ENCODE data around the gene EXOC2.

Gene EXOC2

DNA sequence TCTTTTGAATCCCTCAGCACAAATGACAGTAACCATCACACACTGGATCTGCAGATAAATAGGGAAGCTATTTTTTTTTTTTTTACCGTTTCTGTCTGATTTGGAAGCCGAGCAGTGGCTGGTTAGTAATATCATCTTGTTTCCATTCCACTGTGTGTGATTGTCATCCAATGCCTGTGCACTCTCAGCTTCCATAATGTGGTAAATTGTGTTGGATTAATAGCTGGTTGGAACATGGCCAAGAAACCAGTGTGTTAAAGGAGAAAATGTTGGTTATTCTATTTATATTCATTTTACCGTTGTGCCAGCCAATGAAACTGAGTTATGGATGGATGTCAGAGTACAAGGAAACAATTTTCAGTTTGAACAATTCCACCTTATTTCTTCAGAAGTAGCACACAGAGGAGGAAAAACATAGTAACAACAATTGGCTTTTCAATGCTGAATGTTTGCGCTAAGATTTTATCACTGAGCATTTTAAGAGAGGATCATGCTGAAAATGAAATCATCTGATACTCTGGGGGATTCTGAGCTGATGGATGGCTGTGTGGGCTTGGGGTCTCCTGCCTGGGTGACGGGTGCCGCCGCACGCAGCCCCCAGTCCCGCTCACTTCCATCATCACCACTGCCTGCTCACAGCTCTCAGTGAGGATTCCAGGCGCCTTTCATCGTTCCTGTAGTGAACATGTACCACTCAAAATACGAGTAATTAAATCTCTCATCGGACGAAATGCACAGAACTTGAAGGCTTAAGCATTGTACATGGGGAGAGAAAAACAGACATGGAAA is 40.7 kb upstream of the EXOC2 start:
- no peak overlapping the region for H2BK12ac ChIP-seq (ENCODE audit: low read length in 2 of 2)

DNA sequence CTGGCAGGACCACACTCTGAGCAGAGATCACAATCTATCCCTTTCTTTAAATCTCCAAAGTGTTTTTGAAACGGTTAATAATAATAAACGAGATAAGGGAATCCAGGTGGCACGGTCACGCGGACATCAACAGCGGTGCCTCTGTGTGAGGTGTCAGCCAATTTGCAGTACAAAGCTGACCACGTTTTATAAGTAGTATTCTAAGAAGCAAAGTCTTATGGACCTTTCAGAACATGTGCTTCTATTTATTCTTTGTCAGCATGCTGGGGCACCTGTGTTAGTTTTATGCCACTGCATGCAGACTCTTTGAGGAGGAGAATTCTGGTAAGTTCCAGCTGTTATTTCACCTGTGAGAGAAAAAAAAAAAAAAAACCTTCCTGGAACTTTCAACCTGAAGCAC is 39.0 kb upstream of the EXOC2 start:
- no peak overlapping the region for H2AFZ ChIP-seq (ENCODE audit: low read depth, low read length)
- no peak overlapping the region for H4K91ac ChIP-seq (ENCODE audit: low read length)

More for the DNA sequence above, 40.7 kb upstream of the EXOC2 start:
- Histone ChIP-seq H4K91ac (ENCODE audit: low read length) (no peak overlapping the region), H2AK5ac (ENCODE audit: low read length, severe bottlenecking) (no peak overlapping the region), H3K4me3 (ENCODE audit: insufficient read depth in 1 of 2, low read depth in 1 of 2, low read length in 2 of 2) (no peak overlapping the region), H2BK120ac (ENCODE audit: low read depth, low read length) (no peak overlapping the region), H2BK15ac (ENCODE audit: low read depth, poor library complexity, severe bottlenecking) (no peak overlapping the region), H3K9me3 (ENCODE audit: control insufficient read depth, low read length) (no peaks in the 10 kb centered on the region), H3K4ac (ENCODE audit: low read depth in 1 of 2, low read length in 2 of 2) (no peak overlapping the region), H3K27ac (ENCODE audit: low read length, poor library complexity, severe bottlenecking) (no peak overlapping the region), H3K4me2 (ENCODE audit: low read length, poor library complexity, severe bottlenecking) (no peak overlapping the region), H4K8ac (ENCODE audit: low read length) (no peak overlapping the region), H3K9ac (ENCODE audit: low read length) (no peak overlapping the region), H2AFZ (ENCODE audit: low read depth, low read length) (no peak overlapping the region), H3K23ac (ENCODE audit: low read length in 2 of 2) (no peak overlapping the region), H3K36me3 (ENCODE audit: control insufficient read depth in 1 of 2, insufficient read depth in 2 of 2, low read depth in 1 of 2, low read length in 2 of 2) (no peaks in the 10 kb centered on the region), H3K18ac (ENCODE audit: low read depth in 1 of 2, low read length in 2 of 2) (no peak overlapping the region), H3K27me3 (ENCODE audit: control insufficient read depth in 1 of 2, insufficient read depth in 1 of 2, low read length in 2 of 2) (peaks cover 13 to 33% of the 10 kb centered on the region in 2 experiments), H2BK5ac (ENCODE audit: low read depth, low read length, poor library complexity, severe bottlenecking) (no peak overlapping the region), H3K14ac (ENCODE audit: low read length in 2 of 2) (no peak overlapping the region), H3K4me1 (ENCODE audit: control insufficient read depth, insufficient read depth, low read depth, low read length) (no peaks in the 10 kb centered on the region), H3K79me1 (replicated peaks; ENCODE audit: low read length, poor library complexity, severe bottlenecking) (no peaks in the 10 kb centered on the region)
- DNase-seq: no peak
- WGBS: 95% methylated on average over 13 of the region's 14 CpGs

GRCh38 chr6:729606-730320 is 36.8 kb upstream of the EXOC2 start:
- H4K8ac ChIP-seq (ENCODE audit: low read length): no peak overlapping the region

More for the DNA sequence above, 39.0 kb upstream of the EXOC2 start:
- no peak overlapping the region for H3K27ac ChIP-seq (ENCODE audit: low read length, poor library complexity, severe bottlenecking)
- no peak overlapping the region for H3K4ac ChIP-seq (ENCODE audit: low read depth in 1 of 2, low read length in 2 of 2)
- no peak overlapping the region for H2BK5ac ChIP-seq (ENCODE audit: low read depth, low read length, poor library complexity, severe bottlenecking)
- H3K18ac ChIP-seq (ENCODE audit: low read depth in 1 of 2, low read length in 2 of 2): no peak overlapping the region
- H3K36me3 ChIP-seq (ENCODE audit: control insufficient read depth in 1 of 2, insufficient read depth in 2 of 2, low read depth in 1 of 2, low read length in 2 of 2): no peaks in the 10 kb centered on the region
- no peak for DNase-seq
- no peak overlapping the region for H2BK15ac ChIP-seq (ENCODE audit: low read depth, poor library complexity, severe bottlenecking)
- H3K14ac ChIP-seq (ENCODE audit: low read length in 2 of 2): no peak overlapping the region
- no peak overlapping the region for H3K4me3 ChIP-seq (ENCODE audit: insufficient read depth in 1 of 2, low read depth in 1 of 2, low read length in 2 of 2)
- H3K27me3 ChIP-seq (ENCODE audit: control insufficient read depth in 1 of 2, insufficient read depth in 1 of 2, low read length in 2 of 2): peaks cover 18 to 48% of the 10 kb centered on the region in 2 experiments
- 79% methylated on average over 7 of the region's 7 CpGs for WGBS
- no peak overlapping the region for H3K9ac ChIP-seq (ENCODE audit: low read length)
- no peak overlapping the region for H2BK120ac ChIP-seq (ENCODE audit: low read depth, low read length)
- no peak overlapping the region for H2BK12ac ChIP-seq (ENCODE audit: low read length in 2 of 2)
- no peaks in the 10 kb centered on the region for H3K9me3 ChIP-seq (ENCODE audit: control insufficient read depth, low read length)
- H3K23ac ChIP-seq (ENCODE audit: low read length in 2 of 2): no peak overlapping the region
- H3K4me2 ChIP-seq (ENCODE audit: low read length, poor library complexity, severe bottlenecking): no peak overlapping the region
- no peaks in the 10 kb centered on the region for H3K79me1 ChIP-seq (replicated peaks; ENCODE audit: low read length, poor library complexity, severe bottlenecking)
- H4K8ac ChIP-seq (ENCODE audit: low read length): no peak overlapping the region
- no peak overlapping the region for H2AK5ac ChIP-seq (ENCODE audit: low read length, severe bottlenecking)
- no peaks in the 10 kb centered on the region for H3K4me1 ChIP-seq (ENCODE audit: control insufficient read depth, insufficient read depth, low read depth, low read length)

DNA sequence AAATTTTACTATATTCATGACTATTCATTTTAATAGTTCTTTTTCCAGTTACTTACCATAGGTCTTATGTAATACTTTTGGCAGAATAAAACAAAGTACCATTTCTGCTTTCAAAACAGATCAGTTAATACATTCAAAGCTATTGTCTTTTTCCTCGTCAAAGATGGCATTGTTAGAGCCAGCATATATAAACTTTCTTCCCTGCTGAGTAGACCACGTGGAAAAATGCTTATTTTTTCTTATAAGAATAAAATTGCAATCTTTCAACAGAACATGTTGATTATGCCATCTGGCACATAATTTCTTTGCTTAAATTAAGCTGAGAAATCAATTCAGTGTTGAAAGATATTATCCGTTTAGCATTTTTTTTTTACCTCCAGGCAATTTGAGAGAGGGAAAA is 34.9 kb upstream of the EXOC2 start:
- Histone ChIP-seq H3K14ac (ENCODE audit: low read length in 2 of 2) (no peak overlapping the region), H3K9me3 (ENCODE audit: control insufficient read depth, low read length) (no peaks in the 10 kb centered on the region), H3K4ac (ENCODE audit: low read depth in 1 of 2, low read length in 2 of 2) (no peak overlapping the region), H3K4me1 (ENCODE audit: control insufficient read depth, insufficient read depth, low read depth, low read length) (no peaks in the 10 kb centered on the region), H4K91ac (ENCODE audit: low read length) (no peak overlapping the region), H3K9ac (ENCODE audit: low read length) (no peak overlapping the region), H4K8ac (ENCODE audit: low read length) (no peak overlapping the region), H3K4me2 (ENCODE audit: low read length, poor library complexity, severe bottlenecking) (no peak overlapping the region), H2BK15ac (ENCODE audit: low read depth, poor library complexity, severe bottlenecking) (no peak overlapping the region), H2AFZ (ENCODE audit: low read depth, low read length) (no peak overlapping the region), H3K18ac (ENCODE audit: low read depth in 1 of 2, low read length in 2 of 2) (no peak overlapping the region), H2BK5ac (ENCODE audit: low read depth, low read length, poor library complexity, severe bottlenecking) (no peak overlapping the region), H3K27me3 (ENCODE audit: control insufficient read depth in 1 of 2, insufficient read depth in 1 of 2, low read length in 2 of 2) (peaks cover 33 to 60% of the 10 kb centered on the region in 2 experiments), H3K23ac (ENCODE audit: low read length in 2 of 2) (no peak overlapping the region), H3K36me3 (ENCODE audit: control insufficient read depth in 1 of 2, insufficient read depth in 2 of 2, low read depth in 1 of 2, low read length in 2 of 2) (no peaks in the 10 kb centered on the region), H3K27ac (ENCODE audit: low read length, poor library complexity, severe bottlenecking) (no peak overlapping the region), H3K79me1 (replicated peaks; ENCODE audit: low read length, poor library complexity, severe bottlenecking) (no peaks in the 10 kb centered on the region), H2BK120ac (ENCODE audit: low read depth, low read length) (no peak overlapping the region), H3K4me3 (ENCODE audit: insufficient read depth in 1 of 2, low read depth in 1 of 2, low read length in 2 of 2) (no peak overlapping the region), H2BK12ac (ENCODE audit: low read length in 2 of 2) (no peak overlapping the region), H2AK5ac (ENCODE audit: low read length, severe bottlenecking) (no peak overlapping the region)
- no peak for DNase-seq
- WGBS: 100% methylated on average over 1 of the region's 3 CpGs

More at GRCh38 chr6:729606-730320, 36.8 kb upstream of the EXOC2 start:
- H3K4me1 ChIP-seq (ENCODE audit: control insufficient read depth, insufficient read depth, low read depth, low read length): no peaks in the 10 kb centered on the region
- DNase-seq: no peak
- H3K36me3 ChIP-seq (ENCODE audit: control insufficient read depth in 1 of 2, insufficient read depth in 2 of 2, low read depth in 1 of 2, low read length in 2 of 2): no peaks in the 10 kb centered on the region
- H2AFZ ChIP-seq (ENCODE audit: low read depth, low read length): no peak overlapping the region
- no peaks in the 10 kb centered on the region for H3K9me3 ChIP-seq (ENCODE audit: control insufficient read depth, low read length)
- no peak overlapping the region for H3K9ac ChIP-seq (ENCODE audit: low read length)
- no peak overlapping the region for H3K14ac ChIP-seq (ENCODE audit: low read length in 2 of 2)
- no peak overlapping the region for H2BK15ac ChIP-seq (ENCODE audit: low read depth, poor library complexity, severe bottlenecking)
- no peak overlapping the region for H3K4me3 ChIP-seq (ENCODE audit: insufficient read depth in 1 of 2, low read depth in 1 of 2, low read length in 2 of 2)
- H2AK5ac ChIP-seq (ENCODE audit: low read length, severe bottlenecking): no peak overlapping the region
- H2BK12ac ChIP-seq (ENCODE audit: low read length in 2 of 2): no peak overlapping the region
- no peak overlapping the region for H3K18ac ChIP-seq (ENCODE audit: low read depth in 1 of 2, low read length in 2 of 2)
- H3K4ac ChIP-seq (ENCODE audit: low read depth in 1 of 2, low read length in 2 of 2): no peak overlapping the region
- no peak overlapping the region for H3K23ac ChIP-seq (ENCODE audit: low read length in 2 of 2)
- H2BK5ac ChIP-seq (ENCODE audit: low read depth, low read length, poor library complexity, severe bottlenecking): no peak overlapping the region
- no peak overlapping the region for H3K27ac ChIP-seq (ENCODE audit: low read length, poor library complexity, severe bottlenecking)
- no peak overlapping the region for H2BK120ac ChIP-seq (ENCODE audit: low read depth, low read length)
- 85% methylated on average over 10 of the region's 10 CpGs for WGBS
- H4K91ac ChIP-seq (ENCODE audit: low read length): no peak overlapping the region
- H3K27me3 ChIP-seq (ENCODE audit: control insufficient read depth in 1 of 2, insufficient read depth in 1 of 2, low read length in 2 of 2): peaks cover 23 to 64% of the 10 kb centered on the region in 2 experiments
- H3K4me2 ChIP-seq (ENCODE audit: low read length, poor library complexity, severe bottlenecking): no peak overlapping the region
- no peaks in the 10 kb centered on the region for H3K79me1 ChIP-seq (replicated peaks; ENCODE audit: low read length, poor library complexity, severe bottlenecking)

Data from mesenchymal stem cell (in vitro differentiated cells and primary cell).